Coronary artery (tissue), 2 donors: ENCODE measurements around the gene SUMO2.
A peak's percentile ranks its signal among the peaks of the same experiment; 100 is the strongest.

ENCODE experiments used
- DNase-seq: peaks from one replicate; pipeline ENCODE4 v3.0.0-alpha.2; 2017; ENCODE audit warnings: low spot score
- H3K27ac ChIP-seq, 2 donors: fragments of 200-600 bp; sonication (generic); one replicate each; pipeline ENCODE4 v1.5.1; 2016 to 2019
- H3K4me3 ChIP-seq: fragments of 200-600 bp; sonication (generic); 2 replicates; pipeline ENCODE4 v1.5.1; 2016; ENCODE audit warnings: mild to moderate bottlenecking, moderate library complexity
- CTCF ChIP-seq: fragments of 200-600 bp; sonication (generic); IDR thresholded peaks from one replicate; pipeline ENCODE4 v1.5.1; 2019; ENCODE audit warnings: antibody characterized with exemption

SUMO2 gene

GRCh38 chr17:75154195-75155106, 28.3 kb downstream of the SUMO2 start, which contains the start of gene JPT1:
Gene JPT1, minus strand, starts transcription at chr17:75154512. Its CDS starts 115 bp downstream, at chr17:75154397.
- Histone ChIP-seq H3K4me3 (peak within 1 kb of the TSS; percentile 95), H3K27ac (peak within 1 kb of the TSS in 1 of 2 donors; percentile 81)
- peak; percentile 98 for DNase-seq
- TF ChIP-seq CTCF: no peak

- no peak for DNase-seq
- peak overlapping the region in 1 of 2 donors; percentile 81 for H3K27ac ChIP-seq
Observed at GRCh38 chr17:75153780-75154194, 29.0 kb downstream of the SUMO2 start.

GRCh38 chr17:75152922-75153779, 29.6 kb downstream of the SUMO2 start:
- no peak overlapping the region for H3K27ac ChIP-seq
- TF ChIP-seq CTCF: no peak
- no peak for DNase-seq
- peak overlapping the region; percentile 95 for H3K4me3 ChIP-seq

More at GRCh38 chr17:75153780-75154194, 29.0 kb downstream of the SUMO2 start:
- H3K4me3 ChIP-seq: peak overlapping the region; percentile 95
- TF ChIP-seq CTCF: no peak

- H3K4me3 ChIP-seq: no peak overlapping the region
- H3K27ac ChIP-seq: no peak overlapping the region
- TF ChIP-seq CTCF: no peak
- DNase-seq: no peak
Observed at GRCh38 chr17:75152523-75152921, 30.2 kb downstream of the SUMO2 start.

GRCh38 chr17:75151930-75152329, 30.8 kb downstream of the SUMO2 start:
- H3K4me3 ChIP-seq: no peak overlapping the region
- no peak for TF ChIP-seq CTCF
- no peak overlapping the region for H3K27ac ChIP-seq
- DNase-seq: no peak

GRCh38 chr17:75147878-75148546, 34.7 kb downstream of the SUMO2 start:
- TF ChIP-seq CTCF: no peak
- H3K4me3 ChIP-seq: no peak overlapping the region
- no peak overlapping the region for H3K27ac ChIP-seq
- no peak for DNase-seq
